GF-D8 (cell line): ENCODE data around the gene FMOD.

Experiments used
- DNase-seq: peaks from one replicate; lab custom pipeline; 2025; lab: John Stamatoyannopoulos, UW

Gene FMOD

GRCh38 chr1:203361945-203362719 is 11.2 kb upstream of the FMOD start:
- DNase-seq = no peak

- DNase-seq = no peak
Observed at GRCh38 chr1:203360547-203361185, 9.7 kb upstream of the FMOD start.

- DNase-seq = no peak
Observed at GRCh38 chr1:203359010-203359571, 8.2 kb upstream of the FMOD start.

- DNase-seq = no peak
Observed at GRCh38 chr1:203354246-203354645, 3.3 kb upstream of the FMOD start.

- DNase-seq = no peak
Observed at GRCh38 chr1:203353486-203353885, 2.6 kb upstream of the FMOD start.

- no peak for DNase-seq
Observed at GRCh38 chr1:203349773-203350524, 973 bp downstream of the FMOD start.

GRCh38 chr1:203349166-203349565 is 1.8 kb downstream of the FMOD start:
- no peak for DNase-seq

- DNase-seq = no peak
Observed at GRCh38 chr1:203346769-203347102, 4.2 kb downstream of the FMOD start.

GRCh38 chr1:203346060-203346768 is 4.7 kb downstream of the FMOD start:
- no peak for DNase-seq

GRCh38 chr1:203343956-203344754 is 6.8 kb downstream of the FMOD start:
- no peak for DNase-seq

- DNase-seq = no peak
Observed at GRCh38 chr1:203342192-203342940, 8.6 kb downstream of the FMOD start.

GRCh38 chr1:203340112-203340790 is 10.7 kb downstream of the FMOD start:
- peak; percentile 8 for DNase-seq

GRCh38 chr1:203338335-203339036 is 12.4 kb downstream of the FMOD start:
- DNase-seq = peak; percentile 3

- no peak for DNase-seq
Observed at GRCh38 chr1:203336097-203336496, 14.8 kb downstream of the FMOD start.

GRCh38 chr1:203335503-203335902 is 15.4 kb downstream of the FMOD start:
- no peak for DNase-seq

- no peak for DNase-seq
Observed at GRCh38 chr1:203331224-203331623, 19.7 kb downstream of the FMOD start.

GRCh38 chr1:203328714-203329122 is 22.2 kb downstream of the FMOD start:
- no peak for DNase-seq

- DNase-seq = peak; percentile 79
Observed at GRCh38 chr1:203327684-203328457, 23.1 kb downstream of the FMOD start.
